Neural progenitor cell (in vitro differentiated cells): Measurements from ENCODE around the gene HOXB7. TPM values are rescaled to one million over a fixed set of nuclear protein-coding genes. Genes with fewer than 3 reads are reported as not detected.

Experiments used
- DNase-seq: peaks from one replicate; pipeline ENCODE4 v3.0.0-alpha.2; 2016; ENCODE audit warnings: low spot score
- H2AFZ ChIP-seq: fragments of 200-600 bp; sonication (generic); replicated peaks from 2 replicates; pipeline ENCODE4 v1.6.1; 2016; ENCODE audit warnings: antibody characterized with exemption
- H3F3A ChIP-seq: fragments of 200-600 bp; sonication (generic); 2 replicates; pipeline ENCODE4 v1.6.1; 2016; ENCODE audit warnings: antibody characterized with exemption, low read depth
- H3K27ac ChIP-seq: fragments of 200-600 bp; sonication (generic); 2 replicates; pipeline ENCODE4 v1.5.1; 2016; ENCODE audit warnings: mild to moderate bottlenecking
- H3K27me3 ChIP-seq: fragments of 200-600 bp; sonication (generic); 2 replicates; pipeline ENCODE4 v1.6.1; 2016; ENCODE audit warnings: mild to moderate bottlenecking, moderate library complexity
- H3K36me3 ChIP-seq: fragments of 200-600 bp; sonication (generic); 2 replicates; pipeline ENCODE4 v1.5.1; 2016
- H3K4me1 ChIP-seq: fragments of 200-600 bp; sonication (generic); 2 replicates; pipeline ENCODE4 v1.6.1; 2016; ENCODE audit warnings: mixed run types
- H3K4me2 ChIP-seq: fragments of 200-600 bp; sonication (generic); 2 replicates; pipeline ENCODE4 v1.6.1; 2016
- H3K4me3 ChIP-seq: fragments of 200-600 bp; sonication (generic); 2 replicates; pipeline ENCODE4 v1.5.1; 2016
- H3K79me2 ChIP-seq: fragments of 200-600 bp; sonication (generic); 2 replicates; pipeline ENCODE4 v1.6.1; 2016; ENCODE audit warnings: low read depth
- H3K9ac ChIP-seq: fragments of 200-600 bp; sonication (generic); 2 replicates; pipeline ENCODE4 v1.6.1; 2016
- H3K9me3 ChIP-seq: fragments of 200-600 bp; sonication (generic); 2 replicates; pipeline ENCODE4 v1.5.1; 2016; ENCODE audit warnings: low read depth
- H4K20me1 ChIP-seq: fragments of 200-600 bp; sonication (generic); 2 replicates; pipeline ENCODE4 v1.6.1; 2016; ENCODE audit warnings: low read depth
- H3K27ac Mint-ChIP-seq: 3 replicates; pipeline ENCODE4 v1.8.0; 2021; ENCODE audit warnings: mixed read lengths
- H3K27me3 Mint-ChIP-seq: 2 replicates; pipeline ENCODE4 v1.8.0; 2022; ENCODE audit warnings: low read depth, mild to moderate bottlenecking, inconsistent platforms, moderate library complexity, mixed read lengths; ENCODE audit not compliant: insufficient read depth
- H3K36me3 Mint-ChIP-seq: 3 replicates; pipeline ENCODE4 v1.8.0; 2021; ENCODE audit warnings: mixed read lengths
- H3K4me1 Mint-ChIP-seq: 3 replicates; pipeline ENCODE4 v1.8.0; 2021; ENCODE audit warnings: mixed read lengths
- H3K4me3 Mint-ChIP-seq: 3 replicates; pipeline ENCODE4 v1.8.0; 2021; ENCODE audit warnings: mild to moderate bottlenecking, moderate library complexity, mixed read lengths
- H3K9me3 Mint-ChIP-seq: 3 replicates; pipeline ENCODE4 v1.8.0; 2020; ENCODE audit warnings: mixed read lengths
- CTCF ChIP-seq: fragments of 200-600 bp; sonication (generic); IDR thresholded peaks from 2 replicates; pipeline ENCODE4 v1.5.1; 2017; ENCODE audit warnings: antibody characterized with exemption, mild to moderate bottlenecking
- EZH2 ChIP-seq: fragments of 200-600 bp; sonication (generic); IDR thresholded peaks from 2 replicates; pipeline ENCODE4 v1.6.1; 2017; ENCODE audit warnings: antibody characterized with exemption, mild to moderate bottlenecking, moderate library complexity
- EZH2phosphoT487 ChIP-seq: fragments of 200-600 bp; sonication (generic); IDR thresholded peaks from 2 replicates; pipeline ENCODE4 v1.6.1; 2017; ENCODE audit warnings: antibody characterized with exemption
- total RNA-seq: library from RNA; depleted of rRNA; stranded (reverse); fragments of >200 nt; gene quantifications from 2 replicates; pipeline ENCODE4 v1.2.3, GENCODE V29; 2015; ENCODE audit warnings: low replicate concordance

The HOXB7 gene
- total RNA-seq, 1 donor from 2014 or later = not detected

DNA sequence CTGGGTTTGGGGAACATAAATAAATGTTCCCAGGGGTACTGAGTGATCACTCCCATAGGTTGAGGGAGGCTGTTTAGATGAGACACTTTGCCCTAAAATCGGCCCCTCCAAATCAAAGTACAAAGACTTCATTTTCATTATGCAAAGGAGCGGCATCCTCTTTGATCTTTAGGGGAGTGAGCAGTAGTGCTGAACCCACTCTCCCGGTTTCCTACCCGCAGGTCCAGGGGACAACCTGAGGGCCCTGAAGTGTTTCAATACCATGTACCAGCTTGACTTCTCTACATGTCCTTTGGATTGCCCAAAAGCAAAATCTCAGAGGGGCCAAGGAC, 9.6 kb downstream of the HOXB7 start:
- Histone ChIP-seq H3K4me1 (no peaks in the 10 kb centered on the region), H3K79me2 (no peaks in the 10 kb centered on the region), H3F3A (no peaks in the 10 kb centered on the region), H3K9ac (no peak overlapping the region), H3K36me3 (no peaks in the 10 kb centered on the region), H3K4me3 (no peak overlapping the region), H3K27me3 (peaks cover 100% of the 10 kb centered on the region), H4K20me1 (peaks cover 94% of the 10 kb centered on the region), H3K27ac (no peak overlapping the region), H3K4me2 (no peak overlapping the region), H2AFZ (no peak overlapping the region), H3K9me3 (no peaks in the 10 kb centered on the region)
- H3K27me3 Mint-ChIP-seq = peaks cover 97% of the 10 kb centered on the region
- peaks cover 1% of the 10 kb centered on the region for H3K36me3 Mint-ChIP-seq
- peaks cover 17% of the 10 kb centered on the region for H3K9me3 Mint-ChIP-seq
- no peak for DNase-seq
- no peak overlapping the region for H3K4me3 Mint-ChIP-seq
- no peak overlapping the region for H3K27ac Mint-ChIP-seq
- H3K4me1 Mint-ChIP-seq = peaks cover 2% of the 10 kb centered on the region
- TF ChIP-seq EZH2phosphoT487 (no peak), CTCF (no peak), EZH2 (no peak)

- peaks cover 100% of the 10 kb centered on the region for H3K27me3 ChIP-seq
- no peak overlapping the region for H2AFZ ChIP-seq
- TF ChIP-seq EZH2phosphoT487 (peak; percentile 52), CTCF (no peak), EZH2 (peak; percentile 76)
- H3K36me3 ChIP-seq = no peaks in the 10 kb centered on the region
- no peak overlapping the region for H3K27ac ChIP-seq
- H3F3A ChIP-seq = no peaks in the 10 kb centered on the region
- no peaks in the 10 kb centered on the region for H3K79me2 ChIP-seq
- H3K4me2 ChIP-seq = no peak overlapping the region
- peaks cover 17% of the 10 kb centered on the region for H3K9me3 Mint-ChIP-seq
- H3K27me3 Mint-ChIP-seq = peaks cover 97% of the 10 kb centered on the region
- H3K4me1 ChIP-seq = no peaks in the 10 kb centered on the region
- no peak overlapping the region for H3K4me3 Mint-ChIP-seq
- H3K27ac Mint-ChIP-seq = no peak overlapping the region
- no peak overlapping the region for H3K9ac ChIP-seq
- H3K9me3 ChIP-seq = no peaks in the 10 kb centered on the region
- no peak overlapping the region for H3K4me3 ChIP-seq
- no peak for DNase-seq
- peaks cover 1% of the 10 kb centered on the region for H3K36me3 Mint-ChIP-seq
- peaks cover 96% of the 10 kb centered on the region for H4K20me1 ChIP-seq
- peaks cover 2% of the 10 kb centered on the region for H3K4me1 Mint-ChIP-seq
Measured at GRCh38 chr17:48600244-48601098, 10.3 kb downstream of the HOXB7 start.

GRCh38 chr17:48599354-48599753, 11.5 kb downstream of the HOXB7 start:
- no peak overlapping the region for H3K9ac ChIP-seq
- TF ChIP-seq EZH2 = no peak
- TF ChIP-seq CTCF = no peak
- no peak for TF ChIP-seq EZH2phosphoT487
- H4K20me1 ChIP-seq = peaks cover 96% of the 10 kb centered on the region
- Mint-ChIP-seq H3K4me1 (peaks cover 2% of the 10 kb centered on the region), H3K36me3 (peaks cover 1% of the 10 kb centered on the region), H3K4me3 (no peak overlapping the region), H3K27me3 (peaks cover 97% of the 10 kb centered on the region), H3K9me3 (peaks cover 10% of the 10 kb centered on the region), H3K27ac (no peak overlapping the region)
- no peaks in the 10 kb centered on the region for H3K4me1 ChIP-seq
- H3K4me2 ChIP-seq = no peak overlapping the region
- H3F3A ChIP-seq = no peaks in the 10 kb centered on the region
- H3K27me3 ChIP-seq = peaks cover 100% of the 10 kb centered on the region
- DNase-seq = no peak
- no peaks in the 10 kb centered on the region for H3K36me3 ChIP-seq
- H3K9me3 ChIP-seq = no peaks in the 10 kb centered on the region
- no peak overlapping the region for H2AFZ ChIP-seq
- no peak overlapping the region for H3K27ac ChIP-seq
- H3K4me3 ChIP-seq = no peak overlapping the region
- no peaks in the 10 kb centered on the region for H3K79me2 ChIP-seq
